Left hindlimb (tissue), 1 donor: ENCODE results near the gene FBN2.

Experiments used
- DNase-seq: peaks from one replicate; pipeline ENCODE4 v3.0.0-alpha.2; 2018

The FBN2 gene

DNA sequence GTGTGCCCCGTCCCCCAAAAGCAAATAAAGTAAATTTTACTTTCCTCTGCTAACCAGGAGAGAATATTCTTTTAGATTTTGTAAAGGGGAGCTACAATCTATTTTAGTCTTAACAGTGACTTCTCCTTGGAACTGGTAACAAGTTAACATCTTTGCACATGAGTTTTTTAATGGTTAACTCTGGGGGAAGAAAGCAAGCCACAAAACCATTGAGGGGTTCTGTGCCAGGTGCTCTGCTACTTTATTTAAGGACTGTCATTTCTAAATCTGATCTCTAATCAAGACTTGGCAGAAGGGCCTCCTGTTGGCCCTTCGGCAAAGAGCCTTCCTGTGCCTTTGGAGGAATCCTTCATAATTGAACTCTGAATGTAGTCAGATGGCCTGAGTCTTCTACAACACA is 301.0 kb downstream of the FBN2 start:
- DNase-seq = no peak

DNA sequence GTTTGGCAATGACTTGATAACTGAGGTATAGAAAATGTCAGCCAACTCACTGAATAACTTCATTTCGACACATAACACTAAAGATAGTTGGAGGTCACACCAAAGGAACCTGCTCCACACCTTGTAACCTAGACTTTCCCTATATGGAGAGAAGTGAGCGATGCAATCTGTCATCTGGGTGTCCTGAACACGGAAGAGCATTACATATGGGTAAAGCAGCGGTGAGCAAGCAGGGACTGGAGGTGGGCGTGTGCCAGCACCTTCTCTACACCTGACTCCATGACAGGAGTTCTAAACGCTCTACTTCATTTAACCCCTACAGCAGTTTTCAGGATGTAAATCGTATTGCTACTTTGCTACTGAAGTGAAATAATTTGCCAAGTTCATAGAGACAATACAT is 301.7 kb downstream of the FBN2 start:
- DNase-seq = no peak

- DNase-seq = no peak
These were observed 303.0 kb downstream of the FBN2 start for GRCh38 chr5:128234928-128235641.

DNA sequence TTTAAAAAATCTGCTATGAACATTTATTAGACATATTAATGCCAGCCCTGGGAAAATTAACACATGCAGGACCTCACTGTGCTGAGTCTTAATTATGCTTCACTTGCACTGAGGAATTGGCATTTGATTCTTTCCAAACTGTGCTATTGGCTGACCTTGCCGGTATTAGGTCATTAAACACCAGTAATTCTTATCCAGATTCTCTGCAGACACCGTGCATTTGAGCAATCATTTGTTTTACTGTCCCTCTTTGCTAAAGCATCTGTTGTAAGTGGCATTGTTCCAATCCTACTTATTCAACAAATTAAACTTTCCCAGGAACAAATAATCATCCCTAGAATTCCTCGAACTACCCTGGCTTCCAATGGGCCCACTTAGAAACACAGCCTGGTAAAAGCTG is 309.5 kb downstream of the FBN2 start:
- DNase-seq = no peak

DNA sequence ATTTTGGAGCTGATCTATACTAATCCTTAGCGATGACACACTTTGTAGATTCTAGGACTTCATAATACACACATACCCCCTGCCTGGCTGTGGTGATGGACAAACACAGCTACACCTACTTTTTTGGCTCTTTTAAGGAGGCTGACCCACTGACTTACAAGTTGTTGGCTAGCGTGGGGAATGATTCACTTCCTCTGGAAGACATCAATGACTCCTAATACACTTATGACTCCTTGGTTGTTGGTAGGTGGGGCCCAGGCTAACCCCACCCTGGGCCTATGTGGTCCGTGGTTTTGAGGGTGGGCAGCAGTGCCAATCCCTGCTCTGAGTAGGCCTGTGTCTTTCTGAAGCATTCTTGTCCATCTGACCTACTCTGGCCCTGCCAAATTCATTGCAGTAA is 310.0 kb downstream of the FBN2 start:
- DNase-seq = peak; percentile 60

DNA sequence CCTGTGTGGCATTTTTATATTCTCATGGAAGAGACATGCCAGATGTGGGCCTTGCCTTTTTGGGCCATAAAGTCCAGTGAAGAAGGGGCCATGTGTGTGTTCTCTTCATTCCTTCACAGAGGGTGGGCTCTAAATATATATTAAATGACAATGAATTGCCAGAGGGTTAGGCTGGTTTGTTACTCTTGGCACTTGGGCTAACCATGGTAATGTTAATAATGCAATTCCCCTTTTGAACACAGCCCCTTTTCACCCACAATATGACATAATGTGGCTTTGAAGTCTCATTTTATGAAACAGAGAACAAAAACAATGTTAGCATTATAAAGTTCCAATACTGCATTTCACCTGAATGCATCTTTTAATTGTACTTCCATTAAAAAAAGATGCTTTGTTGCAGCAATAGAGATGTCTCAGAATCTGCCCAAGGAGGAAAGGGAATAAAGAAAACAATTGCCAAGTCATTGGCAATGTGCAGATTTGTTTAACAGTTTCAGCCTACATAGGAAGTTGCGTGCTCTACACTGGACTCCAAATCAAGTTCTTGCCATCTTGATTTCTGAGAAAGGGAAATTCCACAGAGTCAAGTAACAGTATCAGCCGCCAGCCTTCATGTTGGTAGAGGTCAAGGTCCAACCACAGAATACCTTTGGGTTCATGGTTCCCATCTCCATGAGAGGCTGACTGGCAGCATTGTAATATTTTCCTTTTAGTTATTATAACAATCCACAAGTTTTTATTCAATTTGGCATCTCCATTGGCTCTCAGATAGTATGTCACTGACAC is 312.6 kb downstream of the FBN2 start:
- DNase-seq = no peak

DNA sequence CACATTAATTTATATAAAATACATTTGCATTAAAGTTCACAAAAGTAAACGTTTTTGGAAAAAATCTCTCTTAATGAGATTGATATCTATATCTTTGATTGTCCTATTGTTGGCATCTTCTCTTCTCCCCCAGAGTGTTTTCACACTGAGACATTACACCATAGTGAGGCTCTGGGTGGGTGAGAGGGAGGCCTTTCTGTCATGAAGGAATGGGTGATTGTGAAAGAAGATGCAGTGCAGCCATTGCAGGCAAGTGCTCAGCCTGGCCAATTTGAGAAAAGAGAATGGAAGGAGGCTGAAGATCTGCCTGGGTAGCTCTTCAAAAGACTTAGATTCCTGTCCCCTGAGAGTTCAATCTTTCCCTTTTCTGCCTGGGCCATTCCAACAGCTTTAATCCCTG is 313.7 kb downstream of the FBN2 start:
- no peak for DNase-seq

DNA sequence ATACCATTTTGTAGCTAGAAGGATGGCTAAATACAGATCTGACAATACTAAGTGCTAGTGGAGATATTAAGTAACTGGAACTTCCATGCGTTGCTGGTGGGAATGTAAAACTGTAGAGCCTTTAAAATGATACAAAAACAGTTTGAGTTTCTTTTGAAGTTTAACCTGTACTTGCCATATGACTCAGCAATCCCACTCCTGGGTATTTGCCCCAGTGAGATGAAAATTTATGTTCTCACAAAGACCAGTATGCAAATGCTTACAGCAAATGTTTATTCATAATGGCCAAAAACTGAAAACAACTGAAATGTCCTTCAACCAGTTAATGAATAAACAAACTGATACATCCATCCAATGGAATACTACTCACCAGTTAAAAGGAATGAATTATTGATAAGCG is 317.2 kb downstream of the FBN2 start:
- no peak for DNase-seq

DNA sequence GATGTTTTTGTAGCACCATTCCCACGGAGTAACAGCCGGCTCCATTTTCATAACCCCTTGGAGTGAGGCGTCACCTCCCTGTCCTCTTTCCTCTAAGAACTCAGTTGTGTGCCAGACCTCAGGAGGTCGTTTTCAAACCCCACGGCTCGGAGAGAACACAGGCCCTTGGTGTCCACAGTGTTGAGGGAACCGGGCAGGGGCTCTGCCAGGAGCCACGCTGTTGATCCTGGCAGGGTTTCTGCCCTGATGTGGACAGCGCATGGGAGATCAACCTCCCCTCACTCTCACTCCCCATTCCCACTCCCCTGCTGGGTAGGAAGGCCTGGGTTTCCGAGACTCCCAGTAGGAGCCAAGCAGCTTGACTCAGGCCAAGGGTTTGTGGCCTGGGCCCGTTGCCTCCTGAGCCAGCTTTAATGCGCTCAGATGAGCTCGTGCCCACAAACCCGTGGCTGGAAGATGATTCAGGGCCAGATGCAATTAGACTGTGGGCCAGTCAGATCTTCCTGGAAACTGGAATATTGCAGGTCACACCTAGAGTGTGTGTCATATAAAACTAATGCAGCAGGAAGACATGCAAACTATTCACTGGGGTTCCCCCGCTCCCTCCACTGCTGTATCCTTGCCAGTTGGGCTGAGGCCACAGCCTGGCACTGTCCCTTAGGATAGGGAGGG is 321.0 kb downstream of the FBN2 start:
- peak; percentile 81 for DNase-seq

DNA sequence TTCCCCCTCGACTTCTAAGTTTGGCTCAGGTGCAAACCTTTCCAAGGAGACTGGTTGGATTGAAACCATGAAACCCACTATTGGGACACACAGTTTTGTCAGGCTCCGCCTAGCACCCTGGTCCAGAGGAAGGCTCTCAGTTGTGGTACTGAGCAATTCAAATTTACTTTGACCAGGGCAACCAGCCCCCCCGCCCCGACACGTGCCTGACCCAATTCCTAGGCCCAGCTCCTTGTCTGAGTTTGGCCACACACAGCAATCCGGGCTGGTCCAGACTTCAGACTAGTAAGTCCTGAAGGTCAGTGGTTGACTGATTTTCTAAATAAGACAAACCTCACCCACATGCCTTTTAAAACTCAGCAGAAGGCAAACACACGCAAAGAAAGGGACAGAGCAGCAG is 321.8 kb downstream of the FBN2 start:
- DNase-seq = no peak

- no peak for DNase-seq
These were observed 324.2 kb downstream of the FBN2 start for GRCh38 chr5:128213833-128214232.

DNA sequence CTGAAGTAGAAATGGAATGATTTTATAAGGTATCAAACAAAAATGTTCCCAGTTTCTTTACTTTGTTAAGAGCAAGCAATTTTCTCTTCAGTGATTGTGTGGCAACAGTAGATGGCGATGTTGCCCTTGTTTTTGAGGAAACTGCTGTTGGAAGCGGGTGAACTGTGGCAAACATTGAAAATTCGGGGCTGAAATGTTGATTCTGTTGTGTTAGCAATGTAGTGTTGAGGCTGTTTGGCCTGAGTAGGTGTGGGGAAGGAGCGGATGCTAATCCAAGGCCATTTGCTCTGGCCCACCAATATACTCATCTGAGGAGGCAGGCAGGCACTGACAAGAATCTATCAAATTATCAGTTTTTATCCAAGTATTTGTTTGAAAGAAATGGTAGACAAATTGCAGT is 324.7 kb downstream of the FBN2 start:
- DNase-seq = peak; percentile 77

GRCh38 chr5:128212191-128212806 is 325.7 kb downstream of the FBN2 start:
- DNase-seq = no peak

DNA sequence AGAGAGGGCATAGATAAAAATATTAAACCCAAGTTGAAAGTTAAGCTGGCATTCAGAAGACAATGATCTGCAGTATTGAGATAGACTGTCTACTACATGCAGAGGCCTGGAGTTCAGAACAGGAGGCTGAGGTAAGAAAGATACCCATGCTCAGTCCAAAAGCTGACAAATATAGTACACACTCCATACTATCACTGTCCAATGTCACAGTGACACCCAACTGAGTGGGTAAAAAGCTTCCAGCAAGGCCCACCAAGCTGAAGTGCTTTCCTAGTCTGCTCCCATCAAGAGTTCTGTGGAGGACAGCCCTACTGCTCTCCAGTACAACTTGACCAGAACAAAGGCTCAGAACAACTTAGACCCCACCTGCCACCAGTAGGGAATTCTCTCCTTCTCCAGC is 329.6 kb downstream of the FBN2 start:
- DNase-seq = no peak
